Measurements from ENCODE around the gene CD1B.
A peak's percentile ranks its signal among the peaks of the same experiment; 100 is the strongest.
"Not testable (repeated sequence)": the region's sequence is repeated elsewhere in the genome, so short reads cannot be mapped to it uniquely, and the experiment has no call there.

CD1B gene

DNA sequence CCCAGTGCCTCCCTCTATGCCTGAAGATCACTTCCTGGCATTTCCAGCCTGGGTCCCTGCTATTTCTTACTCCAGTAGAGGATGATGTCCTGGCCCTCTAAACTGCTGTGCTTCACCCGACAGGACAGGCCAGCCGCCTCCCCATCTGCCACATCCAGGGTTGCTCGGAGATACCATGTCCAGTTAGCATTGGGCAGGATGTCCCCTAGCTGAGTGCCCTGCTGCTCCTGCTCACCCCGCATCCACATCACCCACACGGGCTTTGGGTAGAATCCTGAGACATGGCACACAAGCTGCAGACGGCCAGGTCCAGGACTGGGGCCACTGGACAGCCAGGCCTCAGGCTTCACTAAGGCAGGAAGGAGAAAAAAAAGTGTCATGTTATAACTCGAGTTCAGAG lies 2.0 kb downstream of the CD1B start:
- DNase-seq (ENCODE audit: low read depth in 2 of 2): no peak

DNA sequence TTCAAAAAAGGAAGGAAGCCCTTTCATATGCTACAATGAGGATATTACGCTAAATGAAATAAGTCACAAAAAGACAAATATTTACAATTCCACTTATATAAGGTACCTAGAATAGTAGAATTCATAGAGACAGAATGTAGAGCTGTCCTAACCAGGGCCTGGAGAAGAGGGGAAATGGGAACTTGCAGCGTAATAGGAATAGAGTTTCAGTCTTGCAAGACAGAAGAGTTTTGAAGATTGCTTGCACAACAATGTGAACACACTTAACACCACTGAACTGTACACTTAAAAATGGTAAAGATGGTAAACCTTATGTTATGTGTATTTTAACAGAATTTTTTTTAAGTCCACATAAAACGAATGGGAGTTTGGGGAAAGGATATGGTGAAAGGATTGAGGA lies 2.9 kb downstream of the CD1B start:
- no peak for DNase-seq (ENCODE audit: low read depth in 2 of 2)

- DNase-seq (ENCODE audit: low read depth in 2 of 2): no peak
Observed at GRCh38 chr1:158327481-158327880, 3.9 kb downstream of the CD1B start.

DNA sequence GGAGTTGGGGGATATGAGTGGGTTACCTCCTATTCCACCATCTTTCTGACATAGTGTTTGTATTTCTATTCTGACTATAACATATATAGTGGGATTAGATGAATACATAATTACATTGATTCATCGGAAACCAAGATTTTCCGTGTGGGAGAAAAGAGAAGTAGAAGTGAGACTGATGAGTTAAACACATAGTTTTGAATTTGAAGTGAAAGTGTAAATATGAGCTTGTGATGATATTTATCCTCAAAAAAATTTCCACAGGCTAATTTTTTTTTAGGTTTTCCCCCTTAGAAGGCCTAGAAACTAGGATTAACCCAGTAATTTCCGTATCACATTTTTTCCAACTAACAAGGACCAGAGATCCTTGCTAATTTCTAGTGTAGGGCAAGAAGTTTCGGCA lies 6.9 kb downstream of the CD1B start:
- DNase-seq (ENCODE audit: low read depth in 2 of 2): no peak

DNA sequence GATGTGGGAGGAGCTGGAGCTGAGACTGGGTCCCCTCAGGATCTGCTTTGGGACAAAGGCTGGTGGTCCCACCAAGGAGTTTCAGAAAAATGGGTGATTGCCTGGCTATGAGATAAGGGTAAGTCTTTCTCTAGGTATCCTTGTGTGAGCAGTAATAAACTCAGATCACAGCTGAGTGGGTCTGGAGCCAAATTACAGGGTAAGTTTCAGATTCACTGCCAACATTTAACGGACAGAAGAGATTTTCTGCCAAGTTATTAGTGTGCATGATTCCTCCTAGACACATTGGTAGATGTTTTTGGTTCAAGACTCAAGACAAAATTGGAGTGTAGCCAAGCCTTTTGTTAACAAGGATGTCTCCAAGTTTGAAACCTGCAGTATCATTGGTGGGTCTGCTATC lies 7.5 kb downstream of the CD1B start:
- no peak for DNase-seq (ENCODE audit: low read depth in 2 of 2)

DNA sequence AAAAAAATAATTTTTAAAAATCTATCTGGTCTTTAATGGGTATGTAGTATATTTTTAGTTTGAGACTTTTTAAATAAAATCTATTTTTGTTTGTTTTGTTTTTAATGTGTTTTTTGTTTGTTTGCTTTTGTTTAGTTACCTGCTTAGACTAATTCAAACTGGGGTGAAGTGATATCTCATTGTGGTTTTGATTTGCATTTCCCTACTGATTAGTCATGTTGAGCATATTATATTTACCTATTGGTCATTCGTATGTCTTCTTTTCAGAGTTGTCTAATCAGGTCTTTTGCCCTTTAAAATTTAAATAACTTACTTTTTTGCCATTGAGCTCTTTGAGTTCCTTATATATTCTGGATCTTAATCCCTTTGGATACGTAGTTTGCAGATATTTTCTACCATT lies 20.3 kb downstream of the CD1B start:
- no peak for DNase-seq (ENCODE audit: low read depth in 2 of 2)

DNA sequence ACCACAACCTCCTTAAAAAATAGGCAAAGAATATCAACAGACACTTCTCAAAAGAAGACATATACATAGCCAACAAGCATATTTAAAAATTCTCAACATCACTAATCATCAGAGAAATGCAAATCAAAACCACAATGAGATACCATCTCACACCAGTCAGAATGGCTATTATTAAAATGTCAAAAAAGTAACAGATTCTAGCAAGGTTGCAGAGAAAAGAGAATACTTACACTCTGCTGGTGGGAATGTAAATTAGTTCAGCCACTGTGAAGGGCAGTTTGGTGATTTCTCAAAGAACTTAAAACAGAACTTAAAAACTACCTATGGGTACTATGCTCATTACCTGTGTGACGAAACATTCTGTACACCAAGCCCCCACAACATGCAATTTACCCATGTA lies 20.7 kb downstream of the CD1B start:
- DNase-seq (ENCODE audit: low read depth in 2 of 2): no peak

DNA sequence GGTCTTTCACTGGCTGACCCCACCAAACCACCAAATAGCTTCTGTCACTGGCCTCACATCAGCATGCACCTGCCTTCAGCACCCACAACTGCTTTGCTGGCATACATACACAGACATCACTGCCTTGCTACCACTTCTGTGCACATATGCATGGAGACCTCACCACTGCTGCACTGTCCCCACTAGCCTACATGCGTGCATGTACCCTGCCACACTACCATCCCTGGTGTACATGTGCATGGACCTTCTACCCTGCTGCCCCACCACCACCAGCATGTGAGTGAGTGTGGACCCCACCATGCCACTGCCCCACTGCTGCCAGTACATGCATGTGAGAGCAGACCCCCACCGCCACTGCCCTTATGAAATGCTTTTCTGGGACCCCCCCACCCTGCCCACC lies 35.5 kb downstream of the CD1B start:
- no peak for DNase-seq (ENCODE audit: low read depth in 2 of 2)

GRCh38 chr1:158290321-158290844 lies 40.9 kb downstream of the CD1B start:
- DNase-seq (ENCODE audit: low read depth in 2 of 2): no peak

GRCh38 chr1:158289811-158290210 lies 41.5 kb downstream of the CD1B start, which contains the start of gene CD1C:
CD1C (plus strand) TSS chr1:158289923; CDS start chr1:158290065, 142 bp downstream.
- no peak for DNase-seq (ENCODE audit: low read depth in 2 of 2)

GRCh38 chr1:158286941-158287346 lies 44.4 kb downstream of the CD1B start:
- no peak for DNase-seq (ENCODE audit: low read depth in 2 of 2)

DNA sequence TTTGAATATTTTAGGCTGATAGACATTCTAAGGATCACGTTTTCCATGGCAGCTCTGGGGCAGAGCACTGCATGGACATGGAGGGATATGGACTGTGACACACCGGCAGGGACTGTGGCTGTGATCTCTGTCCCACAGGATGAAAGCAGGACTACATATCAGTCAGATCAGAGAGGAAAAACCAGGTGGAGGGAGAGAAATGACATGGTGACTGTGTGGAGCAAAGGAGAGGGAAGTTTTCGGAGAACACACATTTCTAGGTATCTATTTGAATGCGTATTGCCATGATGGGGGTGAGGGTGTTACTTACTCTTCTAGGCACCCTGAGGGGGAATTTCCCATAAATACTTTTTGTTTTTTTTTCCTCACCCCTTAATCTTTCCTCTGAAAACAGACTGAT lies 44.8 kb downstream of the CD1B start:
- DNase-seq (ENCODE audit: low read depth in 2 of 2): no peak

- peak in 1 of 2 donors; percentile 11 for DNase-seq (ENCODE audit: low read depth in 2 of 2)
Observed at GRCh38 chr1:158285756-158286241, 45.5 kb downstream of the CD1B start.

DNA sequence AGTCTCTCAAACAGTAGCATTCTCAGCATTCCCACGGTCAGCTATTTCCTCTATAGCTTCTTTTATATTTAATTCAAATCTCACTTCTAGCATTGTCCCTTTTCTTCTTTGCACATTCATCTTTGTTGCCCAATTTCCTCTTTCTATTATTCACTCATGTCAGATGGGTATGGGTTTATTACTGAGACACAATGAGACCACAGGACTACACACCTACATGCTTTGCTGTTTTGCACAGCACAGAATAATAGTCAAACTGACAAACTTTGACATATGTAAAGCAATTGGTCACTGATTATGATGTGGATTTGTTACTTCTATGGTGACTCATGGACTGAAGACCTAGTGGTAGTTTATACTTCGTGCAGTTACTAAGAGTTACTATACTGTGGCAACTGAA lies 47.4 kb downstream of the CD1B start:
- no peak for DNase-seq (ENCODE audit: low read depth in 2 of 2)

- not testable (repeated sequence) for DNase-seq (ENCODE audit: low read depth in 2 of 2)
Observed at GRCh38 chr1:158282421-158282820, 48.9 kb downstream of the CD1B start.
